GM08714 (cell line): ENCODE data around the gene ALDH3A1.

Experiments
- H3K4me3 ChIP-seq: fragments of 200-500 bp; sonication (Bioruptor generic); 2 replicates; pipeline ENCODE4 v1.5.1; 2014; ENCODE audit warnings: mild to moderate bottlenecking, low read length, inconsistent platforms
- ZNF274 ChIP-seq: IDR thresholded peaks from 2 replicates; pipeline ENCODE4 v1.6.1; 2012; ENCODE audit warnings: mild to moderate bottlenecking, low read depth, low read length

Gene ALDH3A1

DNA sequence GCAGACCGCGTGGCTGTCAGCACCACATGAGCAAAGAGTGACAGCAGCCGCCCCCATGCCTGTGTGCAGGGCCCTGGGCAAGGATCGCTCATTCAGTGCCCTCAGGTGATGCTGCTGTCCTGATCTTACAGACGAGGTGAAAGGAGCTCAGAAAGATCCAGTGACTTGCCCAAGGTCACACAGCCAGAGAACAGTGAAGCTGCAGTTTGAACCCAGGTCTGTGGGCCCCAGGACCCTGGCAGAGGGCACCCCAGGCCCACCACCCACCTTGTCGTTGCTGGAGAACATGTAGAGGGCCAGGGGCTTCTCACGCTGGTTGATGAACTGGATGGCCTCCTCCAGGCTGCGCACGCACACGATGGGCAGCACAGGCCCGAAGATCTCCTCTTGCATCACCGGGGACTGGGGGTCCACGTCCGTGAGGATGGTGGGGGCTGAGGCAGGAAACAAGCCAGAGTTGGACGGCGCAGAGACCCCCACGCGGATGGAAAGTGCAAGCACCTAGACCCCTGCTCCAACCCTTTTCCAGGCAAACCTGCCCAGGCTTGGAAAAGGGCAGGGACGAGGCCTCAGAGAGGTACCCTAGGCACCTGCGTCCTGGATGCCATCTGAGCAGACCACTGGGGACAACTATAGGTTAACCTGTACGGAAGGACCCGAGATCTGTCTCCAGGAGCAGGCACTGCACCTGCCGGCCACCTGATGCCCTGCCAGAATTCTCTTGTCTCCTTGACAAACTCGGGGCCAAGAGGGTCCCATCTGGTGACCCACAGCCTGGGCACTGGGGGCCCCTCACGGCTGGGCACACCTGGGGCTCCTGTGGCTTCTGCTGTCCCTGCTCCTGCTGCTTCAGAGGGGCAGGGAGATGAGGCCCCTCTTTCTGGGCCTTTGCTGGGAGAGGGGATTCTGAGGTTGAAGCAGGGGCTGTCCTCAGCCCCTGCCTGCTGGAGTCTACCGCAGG is 8.6 kb downstream of the ALDH3A1 start:
- TF ChIP-seq ZNF274, result no peak
- H3K4me3 ChIP-seq, result no peak overlapping the region

DNA sequence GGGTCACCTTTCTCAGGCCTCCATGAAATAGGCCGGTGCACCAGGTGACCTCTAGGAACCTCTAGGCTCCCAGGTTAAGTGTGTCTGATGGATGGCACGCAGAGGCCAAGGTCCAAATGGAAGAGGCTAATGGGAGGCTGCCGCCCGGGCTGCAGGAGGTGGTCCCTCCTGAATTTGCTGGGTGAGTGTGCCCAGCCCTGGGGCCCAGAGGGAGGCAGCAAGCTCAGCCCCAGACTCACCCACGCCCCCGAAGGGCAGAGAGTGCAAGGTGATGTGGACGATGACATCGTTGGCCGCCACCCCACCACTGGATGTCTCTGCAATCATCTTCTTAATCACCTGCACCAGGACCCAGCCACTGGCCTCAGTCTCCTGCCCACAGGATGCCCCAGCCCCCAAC is 9.3 kb downstream of the ALDH3A1 start:
- no peak for TF ChIP-seq ZNF274
- no peak overlapping the region for H3K4me3 ChIP-seq

DNA sequence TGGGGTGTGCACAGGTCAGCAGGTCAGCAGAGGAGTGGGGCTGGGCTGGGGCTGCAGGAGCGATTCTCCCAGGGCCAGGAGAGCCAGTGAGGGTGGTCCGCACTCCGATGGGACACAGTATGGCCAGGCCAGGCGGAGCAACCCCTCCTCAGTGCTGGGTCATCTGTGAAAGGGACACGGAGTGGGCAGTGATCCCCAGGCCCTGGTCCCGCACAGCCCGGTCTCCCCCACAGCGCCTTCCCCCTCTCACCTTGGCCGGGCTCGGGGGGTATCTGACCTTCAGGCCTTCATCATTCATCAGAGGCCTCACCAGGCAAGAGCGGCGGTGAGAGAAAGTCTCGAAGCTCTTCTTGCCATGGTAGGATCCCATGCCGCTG is 10.0 kb downstream of the ALDH3A1 start:
- TF ChIP-seq ZNF274, result no peak
- H3K4me3 ChIP-seq, result no peak overlapping the region

DNA sequence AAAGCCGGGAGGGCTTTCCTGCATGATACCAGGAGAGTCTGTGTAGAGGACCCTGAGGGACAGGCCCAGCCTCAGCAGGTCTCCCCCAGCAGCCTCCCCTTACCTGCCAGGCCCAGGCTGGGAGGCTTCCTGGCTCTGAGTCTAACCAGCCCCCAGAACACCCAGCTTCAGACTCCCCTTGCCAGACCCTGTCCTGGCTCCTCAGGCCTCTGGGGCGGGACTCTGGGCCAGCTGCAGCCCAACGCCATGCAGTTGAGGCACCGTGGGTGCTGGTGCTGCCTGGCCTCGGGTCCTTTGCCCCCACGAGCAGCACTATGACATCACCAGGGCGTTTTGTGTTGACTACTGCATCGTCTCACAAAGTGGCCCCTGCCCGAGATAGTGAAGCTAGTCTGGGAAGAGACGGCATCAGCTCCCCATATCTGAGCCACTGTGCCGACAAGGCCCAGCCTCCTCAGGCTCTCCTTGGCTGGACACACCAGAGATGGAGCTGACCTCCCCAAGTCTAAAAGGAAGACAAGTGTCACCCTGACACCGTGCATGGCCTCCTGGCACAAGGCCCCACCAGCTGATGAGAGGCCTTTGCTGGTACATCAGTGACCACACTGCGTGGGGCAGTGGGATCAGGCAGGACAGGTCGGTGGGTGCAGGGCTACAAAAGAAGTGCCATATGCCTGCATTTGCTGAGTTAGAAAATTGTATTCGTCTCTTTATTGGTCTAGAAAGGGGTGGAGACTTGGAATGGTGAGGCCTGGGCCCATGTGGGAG is 10.6 kb downstream of the ALDH3A1 start:
- no peak overlapping the region for H3K4me3 ChIP-seq

DNA sequence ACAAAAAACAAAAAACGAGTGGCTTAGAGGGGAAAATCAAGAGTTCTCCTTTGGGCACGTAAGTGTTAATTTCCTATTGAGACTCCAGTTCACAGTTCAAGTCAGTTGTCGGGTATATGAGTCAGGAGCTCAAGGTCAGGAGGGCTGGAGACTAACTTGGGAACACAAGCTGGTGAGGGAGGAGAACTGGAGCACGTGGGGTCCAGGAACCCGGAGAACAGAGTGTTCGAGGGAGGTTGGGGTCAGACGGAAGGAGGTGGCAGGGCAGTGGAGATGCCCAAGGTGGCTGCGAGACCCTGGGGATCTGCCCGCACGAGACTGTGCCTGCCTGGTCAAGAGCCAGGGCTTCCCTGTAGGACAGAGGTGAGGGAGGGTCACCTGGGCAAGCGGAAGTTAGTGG is 12.0 kb downstream of the ALDH3A1 start:
- no peak for TF ChIP-seq ZNF274

More for the DNA sequence above, 10.6 kb downstream of the ALDH3A1 start:
- no peak for TF ChIP-seq ZNF274

DNA sequence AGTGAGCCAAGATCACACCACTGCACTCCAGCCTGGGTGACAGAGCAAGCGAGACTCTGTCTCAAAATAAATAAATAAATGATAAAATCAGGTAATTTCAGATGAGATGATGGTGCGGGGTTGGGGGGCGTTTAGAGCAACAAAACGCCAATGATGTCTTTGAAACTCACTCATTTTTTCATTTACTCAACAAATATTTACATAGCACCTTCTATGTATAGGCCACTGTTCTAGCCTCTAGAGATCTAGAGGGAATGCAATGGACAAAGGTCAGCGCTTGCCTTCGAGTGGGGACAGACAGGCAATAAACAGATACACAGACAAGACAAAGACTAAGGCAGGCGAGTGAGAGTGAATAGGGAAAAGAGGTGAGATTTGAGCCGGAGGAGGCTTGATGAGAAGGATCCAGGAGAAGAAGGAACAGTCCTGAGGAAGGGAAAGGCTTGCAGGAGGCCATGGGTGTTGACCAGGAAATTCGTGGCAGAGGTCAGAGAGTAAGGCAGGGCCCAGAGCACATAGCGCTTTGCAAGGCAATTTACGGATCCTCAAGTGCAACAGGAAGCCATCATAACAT is 14.1 kb downstream of the ALDH3A1 start:
- no peak overlapping the region for H3K4me3 ChIP-seq
- no peak for TF ChIP-seq ZNF274

More for the DNA sequence above, 12.0 kb downstream of the ALDH3A1 start:
- H3K4me3 ChIP-seq, result no peak overlapping the region

DNA sequence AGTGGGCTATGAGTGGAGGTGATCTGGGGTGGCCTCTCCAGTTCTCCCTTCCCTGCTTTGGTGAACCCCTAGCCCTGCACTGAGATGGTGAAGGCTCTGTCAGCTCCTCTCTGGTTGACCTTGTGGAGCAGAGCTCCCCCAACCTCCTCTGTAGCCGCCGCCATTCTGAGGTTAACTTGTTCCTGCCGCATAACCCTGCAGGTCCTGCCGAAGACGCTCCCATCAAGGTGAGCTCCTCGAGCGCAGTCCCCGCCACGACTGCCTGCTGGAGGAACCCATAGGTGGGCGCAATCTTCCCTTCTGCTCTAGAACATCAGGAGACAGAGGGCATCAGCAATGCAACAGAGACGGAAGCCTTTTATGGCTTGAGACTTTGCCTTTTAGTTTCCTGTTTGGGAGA is 16.5 kb downstream of the ALDH3A1 start:
- H3K4me3 ChIP-seq, result no peak overlapping the region
- TF ChIP-seq ZNF274, result no peak

DNA sequence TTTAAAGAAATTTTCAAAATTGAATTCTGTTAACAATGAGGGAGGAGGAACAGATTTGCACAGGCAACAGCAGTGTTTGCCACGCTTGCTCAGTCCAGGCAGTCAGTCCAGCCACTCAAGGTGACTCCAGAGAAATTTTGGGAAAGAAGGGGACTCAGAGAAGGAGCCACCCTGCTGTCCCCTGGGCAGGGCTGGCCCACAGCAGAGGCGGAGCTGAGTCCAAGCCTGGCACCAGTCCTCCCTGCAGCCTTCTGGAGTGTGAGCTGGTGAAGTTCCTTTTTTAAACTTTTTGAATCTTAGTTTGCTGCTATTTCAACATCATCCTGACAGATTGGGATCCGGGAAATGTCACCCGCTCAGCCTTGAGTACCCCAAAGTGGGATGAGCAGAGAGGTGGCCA is 17.3 kb downstream of the ALDH3A1 start:
- TF ChIP-seq ZNF274, result no peak

DNA sequence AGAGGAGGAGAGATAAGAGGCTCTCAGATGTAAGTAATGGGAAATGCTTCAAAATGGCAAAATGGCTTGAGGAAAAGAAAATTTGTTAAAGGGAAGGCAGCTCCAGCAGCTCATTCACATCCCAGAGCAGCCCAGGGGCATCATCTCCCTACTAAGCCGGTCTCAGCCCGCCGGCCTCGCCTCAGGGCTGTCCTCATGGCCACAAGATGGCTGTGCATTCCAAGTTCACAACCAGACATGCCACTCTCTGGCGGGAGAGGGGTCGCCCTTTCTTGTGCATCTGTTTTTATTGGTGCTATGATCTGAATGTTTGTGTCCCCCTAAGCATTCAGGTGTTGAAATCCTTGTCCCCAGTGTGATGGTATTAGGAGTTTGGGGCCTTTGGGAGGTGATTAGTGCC is 18.2 kb downstream of the ALDH3A1 start:
- no peak overlapping the region for H3K4me3 ChIP-seq
- TF ChIP-seq ZNF274, result no peak

More for the DNA sequence above, 17.3 kb downstream of the ALDH3A1 start:
- no peak overlapping the region for H3K4me3 ChIP-seq

DNA sequence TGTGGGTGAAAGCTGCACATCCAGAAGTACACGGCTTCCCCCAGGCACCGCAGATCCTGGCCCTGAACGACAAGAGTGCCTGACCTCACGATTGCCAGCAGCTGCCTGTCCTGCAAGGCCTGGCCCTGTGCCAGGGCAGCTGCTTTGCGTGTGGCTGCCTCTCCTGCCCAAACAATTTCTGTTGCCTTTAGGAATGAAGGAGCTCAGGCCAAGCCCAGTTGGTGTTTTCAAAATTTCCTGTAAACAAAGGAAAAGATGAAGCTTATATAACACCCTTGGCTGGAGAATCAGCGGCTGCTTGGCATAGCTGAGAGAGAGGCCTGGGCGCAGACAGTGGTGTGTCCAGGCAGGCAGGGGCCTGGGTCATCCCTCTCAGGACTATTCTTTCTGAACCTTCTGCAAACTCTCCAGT is 20.0 kb downstream of the ALDH3A1 start:
- TF ChIP-seq ZNF274, result no peak
- H3K4me3 ChIP-seq, result no peak overlapping the region

DNA sequence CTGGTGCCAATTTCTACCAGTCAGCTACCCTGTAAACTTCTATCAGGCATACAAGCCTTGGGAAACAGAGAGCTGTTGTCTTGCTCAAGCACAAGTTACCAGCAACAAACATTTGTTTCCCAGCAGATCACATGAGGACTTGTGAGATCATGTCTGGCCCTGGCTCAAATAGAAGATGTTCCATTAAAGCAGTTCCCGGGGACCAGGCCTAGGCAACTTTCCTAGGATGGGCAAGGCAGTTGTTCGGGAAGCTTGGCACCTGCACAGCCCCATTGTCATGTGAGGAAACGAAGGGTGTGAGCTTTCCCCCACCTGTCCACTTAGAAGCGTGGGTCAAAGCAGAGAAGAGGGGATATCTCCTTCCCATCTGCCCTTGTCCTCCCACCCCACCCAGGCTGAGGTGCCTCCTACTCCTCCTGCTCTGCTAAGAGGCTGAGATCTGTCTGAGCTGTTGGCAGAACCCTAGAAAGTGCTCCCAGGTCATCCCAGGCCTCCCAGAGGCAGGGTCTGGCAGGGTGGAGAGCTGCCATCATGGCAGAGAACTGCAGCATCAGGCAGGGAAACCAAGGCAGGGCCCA is 20.5 kb downstream of the ALDH3A1 start:
- no peak for TF ChIP-seq ZNF274
- H3K4me3 ChIP-seq, result no peak overlapping the region

DNA sequence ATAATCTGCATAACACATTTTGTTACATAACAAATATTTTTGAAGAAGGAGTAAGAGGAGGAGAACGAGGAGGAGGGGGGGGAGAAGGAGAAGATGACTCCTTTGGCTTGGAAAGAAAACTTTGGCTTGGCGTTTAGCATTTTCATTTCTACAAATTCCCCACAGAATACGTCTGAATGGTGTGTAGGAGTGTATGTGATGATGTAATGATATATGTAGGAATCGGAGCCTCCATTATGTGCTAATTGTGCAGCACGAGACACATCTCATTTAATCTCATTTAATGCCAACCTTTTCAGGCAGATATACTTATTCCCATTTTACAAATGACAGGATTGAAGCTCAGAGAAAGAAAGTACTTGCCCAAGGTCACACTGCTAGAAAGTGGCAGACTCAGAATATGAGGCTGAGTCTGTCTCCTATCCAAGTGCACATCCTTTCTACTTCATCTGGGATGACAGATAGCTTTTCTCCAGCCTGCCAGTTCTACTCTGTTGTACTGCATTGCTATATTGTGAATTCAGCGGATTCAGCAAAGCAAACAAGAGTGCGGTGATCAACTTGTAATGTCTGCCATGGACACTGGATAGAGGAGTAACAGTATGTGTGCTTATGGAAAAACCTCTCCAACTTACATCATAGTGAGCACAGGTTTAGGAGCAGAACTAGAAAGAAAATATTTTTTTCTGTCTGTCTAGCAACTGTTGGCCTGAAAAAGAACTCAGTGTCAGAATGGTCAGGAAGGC is 21.3 kb downstream of the ALDH3A1 start:
- no peak overlapping the region for H3K4me3 ChIP-seq
- TF ChIP-seq ZNF274, result no peak

DNA sequence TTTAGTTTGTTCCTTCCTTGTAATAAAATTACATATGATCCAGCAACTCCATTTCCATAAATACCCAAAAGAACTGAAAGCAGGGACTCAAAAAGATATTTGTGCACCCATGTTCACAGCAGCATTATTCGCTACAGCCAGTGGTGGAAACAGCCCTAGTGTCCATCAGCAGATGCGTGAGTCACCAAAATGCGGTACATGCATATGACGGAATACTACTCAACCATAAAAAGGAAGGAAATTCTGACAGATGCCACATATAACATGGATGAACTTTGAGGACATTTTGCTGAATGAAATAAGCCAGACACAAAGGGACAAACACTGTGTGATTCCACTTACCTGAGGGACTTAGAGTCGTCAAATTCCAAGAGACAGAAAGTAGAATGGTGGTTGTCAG is 22.6 kb downstream of the ALDH3A1 start:
- no peak for TF ChIP-seq ZNF274

More for the DNA sequence above, 22.6 kb downstream of the ALDH3A1 start:
- no peak overlapping the region for H3K4me3 ChIP-seq
